ENCODE data around the gene ZFR.
"Not testable (repeated sequence)": the region's sequence is repeated elsewhere in the genome, so short reads cannot be mapped to it uniquely, and the experiment has no call there.

ZFR gene

GRCh38 chr5:32315221-32316014, 129.1 kb downstream of the ZFR start:
- no peak for DNase-seq

DNA sequence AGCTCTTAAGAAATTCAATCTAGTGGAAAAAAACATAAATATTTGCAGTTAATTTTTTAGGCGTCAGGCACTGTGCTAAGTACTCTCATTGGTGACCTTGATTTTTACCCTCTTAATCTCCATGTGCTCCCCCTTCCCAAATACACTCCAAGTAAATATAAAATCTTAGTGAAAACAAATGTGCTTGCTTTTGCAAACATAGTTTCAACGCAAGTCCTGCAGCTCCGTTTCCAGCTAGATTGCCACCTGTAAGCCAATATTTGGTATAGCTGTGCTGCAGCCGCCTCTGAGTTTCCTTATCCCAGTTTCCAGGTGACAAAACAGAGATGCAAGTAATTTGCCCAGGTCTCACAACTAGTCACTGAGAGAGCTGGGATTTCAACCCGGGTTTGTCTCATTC, 129.9 kb downstream of the ZFR start:
- no peak for DNase-seq

GRCh38 chr5:32314152-32314488, 130.4 kb downstream of the ZFR start:
- not testable (repeated sequence) for DNase-seq

DNA sequence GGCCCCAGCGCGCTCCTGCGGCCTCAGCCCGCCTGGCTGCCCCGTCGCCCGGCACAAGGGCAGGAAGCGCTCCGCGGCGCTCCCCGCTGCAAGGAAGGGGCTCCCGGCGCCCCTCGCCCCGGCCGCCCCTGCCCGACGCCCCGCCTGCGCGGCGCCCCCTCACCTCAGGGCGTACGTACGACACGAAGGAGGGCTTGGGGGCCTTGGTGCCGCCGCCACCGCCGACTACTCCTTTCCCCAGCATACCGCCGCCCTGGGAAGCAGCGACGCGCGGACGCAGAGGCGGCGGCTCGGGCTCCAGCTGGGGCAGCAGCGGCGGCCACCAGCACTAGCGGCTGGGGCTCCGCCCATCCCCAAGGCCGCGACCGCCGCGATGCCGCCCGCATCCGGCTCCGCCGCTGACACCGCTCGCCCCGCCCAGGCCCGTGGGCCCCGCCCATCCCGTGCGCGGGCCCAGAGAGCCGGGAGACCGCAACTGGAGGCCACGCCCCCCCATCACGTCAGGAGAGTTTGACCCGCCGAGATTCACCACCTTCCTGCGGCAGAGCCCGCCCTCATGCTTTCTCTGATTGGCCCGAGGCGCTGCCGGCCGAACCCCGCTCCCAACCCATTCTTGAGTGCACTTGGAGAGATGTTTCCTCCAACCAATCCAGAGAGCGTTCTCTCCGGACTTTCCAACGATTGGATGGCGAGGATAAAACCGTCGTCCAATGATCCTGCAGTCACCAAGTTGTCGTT, 131.8 kb downstream of the ZFR start, which contains the start of gene MTMR12:
Gene MTMR12, minus strand, starts transcription at position 345 of the 738 bp plus-strand sequence. Its CDS starts 101 bp downstream, at position 244.
- peak; percentile 98 for DNase-seq

GRCh38 chr5:32312197-32312594, 132.3 kb downstream of the ZFR start:
- peak; percentile 40 for DNase-seq

DNA sequence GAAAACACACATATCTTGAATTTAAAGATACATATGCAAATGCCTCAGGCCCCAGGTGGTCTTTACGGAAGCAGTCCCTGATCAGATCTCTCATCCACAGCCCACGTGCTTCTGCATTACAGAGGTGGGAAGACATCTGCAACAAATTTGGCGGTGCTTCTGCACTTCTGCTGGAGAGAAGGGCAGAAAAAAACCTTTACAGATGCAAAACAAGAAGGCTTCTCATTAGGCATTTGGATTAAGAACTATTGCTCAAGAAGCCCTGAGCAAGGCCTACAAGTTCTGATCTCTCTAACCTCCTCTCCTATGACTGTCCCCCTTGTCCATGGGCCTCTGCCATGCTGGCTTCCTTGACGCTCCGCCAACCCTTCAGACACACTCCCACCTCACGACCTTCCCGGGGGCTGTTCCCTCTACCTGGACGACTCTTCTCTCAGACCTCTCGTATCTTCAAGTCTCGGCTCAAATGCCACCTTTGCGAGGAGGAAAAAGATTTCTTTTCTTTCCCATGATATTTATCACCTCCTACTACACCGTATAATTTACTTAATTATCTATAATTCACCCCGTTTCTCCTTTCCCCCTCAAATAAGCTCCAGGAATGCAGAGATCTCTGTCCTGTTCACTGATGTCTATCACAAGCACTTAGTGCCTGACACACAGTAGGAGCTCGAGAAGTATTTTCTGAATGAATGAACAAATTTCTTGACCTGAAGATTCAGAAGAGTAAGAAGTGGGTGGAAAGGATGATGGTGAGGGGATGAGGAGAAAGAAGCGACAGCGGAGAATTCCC, 132.9 kb downstream of the ZFR start:
- DNase-seq = no peak

DNA sequence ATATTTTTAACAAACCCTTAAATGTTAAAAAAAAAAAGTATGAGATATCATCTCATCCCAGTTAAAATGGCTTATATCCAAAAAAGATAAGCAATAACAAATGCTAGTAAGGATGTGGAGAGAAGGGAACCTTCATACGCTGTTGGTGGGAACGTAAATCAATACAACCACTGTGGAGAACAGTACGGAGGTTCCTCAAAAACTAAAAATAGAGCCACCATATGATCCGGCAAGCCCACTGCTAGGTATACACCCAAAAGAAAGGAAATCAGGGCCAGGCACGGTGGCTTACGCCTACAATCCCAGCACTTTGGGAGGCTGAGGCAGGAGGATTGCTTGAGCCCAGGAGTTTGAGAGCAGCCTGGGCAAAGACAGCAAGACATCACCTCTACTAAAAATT, 134.8 kb downstream of the ZFR start:
- DNase-seq = no peak

DNA sequence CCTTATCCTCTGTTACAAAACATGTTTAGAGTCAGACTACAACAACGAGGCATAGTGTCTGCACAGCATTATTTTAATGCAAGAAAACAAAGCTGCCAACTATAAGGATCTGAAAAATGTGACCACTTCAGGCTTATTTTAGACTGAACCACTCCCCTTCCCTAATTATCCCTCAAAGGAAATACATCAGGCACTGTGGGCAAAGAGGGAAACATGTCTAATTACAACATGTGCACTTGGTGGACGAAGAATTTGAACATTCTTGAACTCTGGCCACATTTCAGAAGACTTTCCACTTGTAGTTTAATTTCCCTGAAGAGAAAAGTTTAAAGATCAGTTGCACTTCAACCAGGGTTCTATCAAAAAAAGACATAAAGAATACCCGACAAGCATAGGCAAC, 135.6 kb downstream of the ZFR start:
- DNase-seq = no peak

DNA sequence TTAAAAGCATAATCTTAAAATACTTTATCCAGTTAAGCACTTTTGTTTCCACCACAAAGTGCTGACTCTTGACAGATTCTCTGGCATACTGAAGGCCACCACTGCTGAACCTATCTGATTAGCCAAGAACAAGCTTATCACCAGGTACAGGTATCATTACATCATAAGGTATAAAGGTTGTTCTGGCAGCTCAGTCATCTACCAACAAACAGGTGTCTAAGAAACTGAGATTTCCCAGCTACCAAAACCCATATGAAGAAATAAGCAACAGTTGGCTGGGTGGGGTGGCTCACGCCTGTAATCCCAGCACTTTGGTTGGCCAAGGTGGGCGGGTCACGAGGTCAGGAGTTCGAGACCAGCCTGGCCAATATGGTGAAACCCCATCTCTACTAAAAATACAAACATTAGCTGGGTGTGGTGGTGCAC, 136.8 kb downstream of the ZFR start:
- no peak for DNase-seq

- DNase-seq = no peak
These were observed 139.9 kb downstream of the ZFR start for GRCh38 chr5:32304622-32305021.
